Adrenal gland (tissue), 12 donors: ENCODE data around the gene LAMA5. TPM values are rescaled to one million over a fixed set of nuclear protein-coding genes. Genes with fewer than 3 reads are reported as not detected.

Source experiments
- DNase-seq, 7 donors: peaks; one replicate each; pipeline ENCODE4 v3.0.0-alpha.2; 2019 to 2020
- H3K27ac ChIP-seq, 5 donors: fragments of 200-600 bp; sonication (generic) in 4 of 5; 1 replicate in 3 of 5; 2 replicates in 2 of 5; pipeline versions ENCODE4 v1.5.1 to v1.8.0; 2016 to 2020; ENCODE audit warnings: mild to moderate bottlenecking in 1 of 5
- H3K27me3 ChIP-seq: fragments of 200-600 bp; 2 replicates; pipeline ENCODE4 v1.8.0; 2021
- H3K36me3 ChIP-seq, 2 donors: fragments of 200-600 bp; replicated peaks in 1 of 2; 1 replicate in 1 of 2; 2 replicates in 1 of 2; pipeline versions ENCODE4 v1.5.1 to v1.8.0; 2018 to 2022
- H3K4me1 ChIP-seq, 2 donors: fragments of 200-600 bp; replicated peaks in 1 of 2; 1 replicate in 1 of 2; 2 replicates in 1 of 2; pipeline versions ENCODE4 v1.5.1 to v1.8.0; 2018 to 2021
- H3K4me3 ChIP-seq, 4 donors: fragments of 200-600 bp; sonication (generic) in 3 of 4; one replicate each; pipeline ENCODE4 v1.5.1; 2016 to 2018
- H3K9me3 ChIP-seq, 3 donors: fragments of 200-600 bp; sonication (generic) in 1 of 3; replicated peaks in 1 of 3; 1 replicate in 2 of 3; 2 replicates in 1 of 3; pipeline versions ENCODE4 v1.5.1 to v1.8.0; 2016 to 2021
- CTCF ChIP-seq, 6 experiments: fragments of 450-650 bp in 4 of 6; fragments of 200-600 bp in 2 of 6; sonication (generic) in 1 of 6; IDR thresholded peaks; 1 replicate in 5 of 6; 2 replicates in 1 of 6; pipeline versions ENCODE4 v1.5.1 to v1.8.0; 2016 to 2021; ENCODE audit warnings: antibody characterized with exemption in 6 of 6, mild to moderate bottlenecking in 2 of 6, moderate library complexity in 1 of 6
- POLR2A ChIP-seq, 2 donors: fragments of 450-650 bp; IDR thresholded peaks; one replicate each; pipeline ENCODE4 v1.6.1; 2017; ENCODE audit warnings: antibody characterized with exemption in 2 of 2, mild to moderate bottlenecking in 2 of 2, moderate library complexity in 1 of 2
- WGBS, 4 donors: extraction: QIAGEN DNeasy Blood & Tissue Kit in 2 of 4; methylation state at CpG; one replicate each; pipeline versions ENCODE4 v1.1.5 to v1.1.7; 2013 to 2017; 5-methylcytosine and 5-hydroxymethylcytosine counted together
- intact Hi-C, 2 donors: fragments of 100-400 bp; cut with DNase I; formaldehyde crosslinking; loops; one replicate each; pipeline versions ENCODE4 v1.14.1 to v1.15.0; 2022 to 2023
- polyA plus RNA-seq, 3 donors: library from polyadenylated mRNA; stranded (reverse); fragments of 200-250 nt in 2 of 3; fragments of 350-450 nt in 1 of 3; fragmentation: Illumina TruSeq in 1 of 3; extraction: RNeasy Lipid Tissue Mini Kit (QIAGEN cat#74804) in 1 of 3; gene quantifications; one replicate each; pipeline ENCODE4 v1.2.3, GENCODE V29; 2013 to 2014
- total RNA-seq, 9 donors: library from RNA; depleted of rRNA in 4 of 9; stranded (reverse); fragments of >200 nt in 4 of 9; fragments of 120-200 nt in 1 of 9; fragmentation: NEBNext Ultra II Directional in 1 of 9; extraction: Animal tissue kit (Norgen Biotek cat#: 25700) in 1 of 9; gene quantifications; one replicate each; pipeline versions ENCODE4 v1.1.0 to v1.2.4, GENCODE V29; 2013 to 2023
- donor health status: healthy with polysubstance abuse.
- donor health status: Bipolar disorder and iron deficiency.
- donor health status: DM: yes; HTN: yes; CAD: no.
- donor health status: DM: no; HTN: no; CAD: no.
- donor health status: DM: no; HTN: no; CAD: no.
- donor health status: DM: yes; HTN: yes; CAD: no.

LAMA5 gene
- total and polyA plus RNA-seq, 12 donors, result 2.0 to 537 (median 100) TPM

GRCh38 chr20:62296724-62297448, 70.2 kb downstream of the LAMA5 start:
- peaks cover 0 to 28% of the 10 kb centered on the region in 2 donors for H3K36me3 ChIP-seq
- no peak overlapping the region for H3K4me3 ChIP-seq
- no peak for TF ChIP-seq CTCF (IDR thresholded peaks at IDR 0.05)
- no peak for TF ChIP-seq POLR2A (IDR thresholded peaks at IDR 0.05)
- H3K27me3 ChIP-seq, result no peaks in the 10 kb centered on the region
- peak in 4 of 7 donors; percentile 61 to 72 (median 66) for DNase-seq
- peak overlapping the region in 2 of 5 donors; percentile 30 to 49 for H3K27ac ChIP-seq
- intact Hi-C loops, result no loop called here
- peaks cover 0 to 5% of the 10 kb centered on the region in 2 donors for H3K4me1 ChIP-seq
- H3K9me3 ChIP-seq, result no peaks in the 10 kb centered on the region
- 64 to 78% (median 72%) methylated on average over 18 to 30 of the region's 30 CpGs for WGBS, 4 donors

- Histone ChIP-seq H3K4me1 (peaks cover 0 to 5% of the 10 kb centered on the region in 2 donors), H3K27ac (no peak overlapping the region), H3K4me3 (no peak overlapping the region), H3K36me3 (peaks cover 0 to 44% of the 10 kb centered on the region in 2 donors), H3K27me3 (no peaks in the 10 kb centered on the region), H3K9me3 (no peaks in the 10 kb centered on the region)
- no peak for DNase-seq
- TF ChIP-seq CTCF (IDR thresholded peaks at IDR 0.05) (no peak), POLR2A (IDR thresholded peaks at IDR 0.05) (no peak)
- WGBS, 4 donors, result 89 to 92% (median 90%) methylated on average over 17 of the region's 17 CpGs
- intact Hi-C loops, result no loop called here
Measured at GRCh38 chr20:62294516-62294915, 72.6 kb downstream of the LAMA5 start.

GRCh38 chr20:62293946-62294345, 73.2 kb downstream of the LAMA5 start:
- Histone ChIP-seq H3K36me3 (peaks cover 0 to 49% of the 10 kb centered on the region in 2 donors), H3K4me1 (peaks cover 0 to 5% of the 10 kb centered on the region in 2 donors), H3K27ac (no peak overlapping the region), H3K9me3 (no peaks in the 10 kb centered on the region), H3K4me3 (no peak overlapping the region), H3K27me3 (no peaks in the 10 kb centered on the region)
- intact Hi-C loops, result no loop called here
- 85 to 94% (median 88%) methylated on average over 9 of the region's 9 CpGs for WGBS, 4 donors
- TF ChIP-seq POLR2A (IDR thresholded peaks at IDR 0.05) (no peak), CTCF (IDR thresholded peaks at IDR 0.05) (no peak)
- DNase-seq, result no peak

GRCh38 chr20:62293111-62293784, 73.9 kb downstream of the LAMA5 start:
- H3K36me3 ChIP-seq, result peaks cover 0 to 49% of the 10 kb centered on the region in 2 donors
- WGBS, 4 donors, result 89 to 93% (median 90%) methylated on average over 20 of the region's 20 CpGs

More at GRCh38 chr20:62293111-62293784, 73.9 kb downstream of the LAMA5 start:
- DNase-seq, result no peak
- H3K9me3 ChIP-seq, result no peaks in the 10 kb centered on the region
- no peak for TF ChIP-seq POLR2A (IDR thresholded peaks at IDR 0.05)
- no peak for TF ChIP-seq CTCF (IDR thresholded peaks at IDR 0.05)
- peaks cover 0 to 5% of the 10 kb centered on the region in 2 donors for H3K4me1 ChIP-seq
- no peak overlapping the region for H3K4me3 ChIP-seq
- no peaks in the 10 kb centered on the region for H3K27me3 ChIP-seq
- intact Hi-C loops, result no loop called here
- no peak overlapping the region for H3K27ac ChIP-seq
